ENCODE results near the gene MYO3B. TPM values are rescaled to one million over a fixed set of nuclear protein-coding genes. Genes with fewer than 3 reads are reported as not detected.
A peak's percentile ranks its signal among the peaks of the same experiment; 100 is the strongest.

Gene MYO3B
- polyA plus RNA-seq, 1 of the 3 experiments (the other 2 are of a cell fraction) = not detected

DNA sequence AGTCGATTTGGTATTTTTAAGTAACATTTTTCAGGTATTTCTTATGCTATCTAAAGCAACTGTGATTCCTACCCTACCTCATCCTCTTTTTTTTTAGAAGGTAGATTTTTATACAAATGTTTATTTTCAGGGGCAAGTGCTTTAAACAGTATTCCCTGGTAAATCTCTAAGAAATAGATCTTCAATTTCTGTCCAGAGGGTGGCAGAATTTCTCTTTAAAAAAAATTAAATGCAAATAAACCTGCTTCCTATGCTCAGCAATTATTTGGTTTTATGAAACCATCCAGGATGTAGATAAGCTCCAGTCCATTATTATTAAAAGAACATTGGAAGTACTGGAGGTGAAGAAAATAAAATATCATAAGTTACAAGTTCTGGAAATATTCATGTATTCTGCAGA, 191.9 kb downstream of the MYO3B start:
- no peak overlapping the region for H2AFZ ChIP-seq (ENCODE audit: low read depth)
- no peaks in the 10 kb centered on the region for H3K9me2 ChIP-seq
- no peaks in the 10 kb centered on the region for H3K9me3 ChIP-seq
- CTCF ChIA-PET = interaction anchor here (0.7 to 3.5 kb wide), 23 partner anchors 9 to 1322 kb away, joined by 3 to 69 read pairs (median 4); partner anchors contain the start of gene GAD1
- peak; percentile 11 for DNase-seq
- H3F3A ChIP-seq (replicated peaks; ENCODE audit: insufficient read depth) = no peaks in the 10 kb centered on the region
- peaks cover 15% of the 10 kb centered on the region; the same call in 1 of the 2 replicates for H3K27me3 ChIP-seq (ENCODE audit: insufficient read depth)
- no peak overlapping the region for H3K4me2 ChIP-seq
- H4K20me1 ChIP-seq (ENCODE audit: insufficient read depth) = no peaks in the 10 kb centered on the region
- H3K4me1 ChIP-seq (ENCODE audit: control insufficient read depth in 1 of 2, insufficient read depth in 2 of 2, low read depth in 1 of 2, low read length in 1 of 2) = no peaks in the 10 kb centered on the region
- H3K9ac ChIP-seq = no peak overlapping the region
- no peaks in the 10 kb centered on the region for H3K79me2 ChIP-seq (ENCODE audit: insufficient read depth)
- H3K4me3 ChIP-seq (ENCODE audit: low read depth in 2 of 2, low read length in 1 of 2) = no peak overlapping the region
- WGBS (ENCODE audit: low lambda C conversion rate) = 3% methylated on average over 1 of the region's 1 CpG
- H3K36me3 ChIP-seq (replicated peaks in 1 of 2; ENCODE audit: control insufficient read depth in 1 of 2, insufficient read depth in 2 of 2, low read length in 1 of 2) = no peaks in the 10 kb centered on the region
- no peak overlapping the region for H3K27ac ChIP-seq (ENCODE audit: low read depth in 2 of 2, low read length in 1 of 2)
- POLR2A ChIA-PET = no interaction called here
- TF ChIP-seq FOSL2 (IDR thresholded peaks at IDR 0.05; ENCODE audit: borderline replicate concordance, low read depth) = no peak
- TF ChIP-seq, protein P1, sequence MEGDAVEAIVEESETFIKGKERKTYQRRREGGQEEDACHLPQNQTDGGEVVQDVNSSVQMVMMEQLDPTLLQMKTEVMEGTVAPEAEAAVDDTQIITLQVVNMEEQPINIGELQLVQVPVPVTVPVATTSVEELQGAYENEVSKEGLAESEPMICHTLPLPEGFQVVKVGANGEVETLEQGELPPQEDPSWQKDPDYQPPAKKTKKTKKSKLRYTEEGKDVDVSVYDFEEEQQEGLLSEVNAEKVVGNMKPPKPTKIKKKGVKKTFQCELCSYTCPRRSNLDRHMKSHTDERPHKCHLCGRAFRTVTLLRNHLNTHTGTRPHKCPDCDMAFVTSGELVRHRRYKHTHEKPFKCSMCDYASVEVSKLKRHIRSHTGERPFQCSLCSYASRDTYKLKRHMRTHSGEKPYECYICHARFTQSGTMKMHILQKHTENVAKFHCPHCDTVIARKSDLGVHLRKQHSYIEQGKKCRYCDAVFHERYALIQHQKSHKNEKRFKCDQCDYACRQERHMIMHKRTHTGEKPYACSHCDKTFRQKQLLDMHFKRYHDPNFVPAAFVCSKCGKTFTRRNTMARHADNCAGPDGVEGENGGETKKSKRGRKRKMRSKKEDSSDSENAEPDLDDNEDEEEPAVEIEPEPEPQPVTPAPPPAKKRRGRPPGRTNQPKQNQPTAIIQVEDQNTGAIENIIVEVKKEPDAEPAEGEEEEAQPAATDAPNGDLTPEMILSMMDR (IDR thresholded peaks at IDR 0.05) = peak; percentile 58
- peak; percentile 52; the same call in 1 of the 2 replicates for TF ChIP-seq RAD21 (IDR thresholded peaks at IDR 0.05; ENCODE audit: low read length)

DNA sequence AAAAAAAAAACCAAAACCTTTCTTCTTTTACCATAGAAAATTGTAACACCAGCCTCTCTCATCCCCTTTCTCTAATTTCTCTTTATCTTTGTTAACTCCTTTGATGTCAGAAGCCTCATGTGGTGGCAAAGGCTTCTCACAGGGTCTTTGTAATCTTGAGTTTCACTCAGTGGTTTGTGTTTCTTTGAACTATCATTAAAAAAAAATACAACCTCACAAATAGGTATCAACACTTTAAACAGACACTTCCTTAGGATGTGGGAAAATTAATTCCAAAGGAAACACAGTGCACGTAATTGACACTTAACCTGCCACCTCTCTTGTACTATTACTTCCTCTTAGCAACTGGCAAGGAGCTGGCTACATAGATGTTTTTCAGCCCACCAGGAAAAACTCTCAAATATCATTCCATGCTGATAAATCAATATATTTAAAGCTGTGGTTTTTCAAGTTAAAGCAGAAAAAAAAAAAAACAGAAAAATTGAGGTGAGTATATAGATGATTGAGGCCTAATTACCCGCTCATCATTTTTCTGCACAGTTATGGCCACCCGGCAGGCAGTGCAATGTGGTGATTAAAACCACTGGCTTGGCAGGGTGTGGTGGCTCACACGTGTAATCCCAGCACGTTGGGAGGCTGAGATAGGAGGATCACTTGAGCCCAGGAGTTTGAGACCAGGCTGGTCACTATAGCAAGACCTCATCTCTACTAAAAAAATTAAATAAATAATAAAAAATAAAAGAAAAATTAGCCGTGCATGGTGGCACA, 193.5 kb downstream of the MYO3B start:
- CTCF ChIA-PET = interaction anchor here (1.1 to 3.5 kb wide), 9 partner anchors 8 to 502 kb away, joined by 3 to 69 read pairs (median 11); partner anchors contain the start of gene GAD1
- H3K27me3 ChIP-seq (ENCODE audit: insufficient read depth) = peaks cover 10% of the 10 kb centered on the region; the same call in 1 of the 2 replicates

More for the DNA sequence above, 193.5 kb downstream of the MYO3B start:
- no peak overlapping the region for H3K9ac ChIP-seq
- no peak for DNase-seq
- H4K20me1 ChIP-seq (ENCODE audit: insufficient read depth) = no peaks in the 10 kb centered on the region
- no peaks in the 10 kb centered on the region for H3F3A ChIP-seq (replicated peaks; ENCODE audit: insufficient read depth)
- no peak overlapping the region for H3K4me3 ChIP-seq (ENCODE audit: low read depth in 2 of 2, low read length in 1 of 2)
- no peak overlapping the region for H3K4me2 ChIP-seq
- no peaks in the 10 kb centered on the region for H3K9me3 ChIP-seq
- H3K36me3 ChIP-seq (replicated peaks in 1 of 2; ENCODE audit: control insufficient read depth in 1 of 2, insufficient read depth in 2 of 2, low read length in 1 of 2) = no peaks in the 10 kb centered on the region
- POLR2A ChIA-PET = no interaction called here
- H3K4me1 ChIP-seq (ENCODE audit: control insufficient read depth in 1 of 2, insufficient read depth in 2 of 2, low read depth in 1 of 2, low read length in 1 of 2) = no peaks in the 10 kb centered on the region
- H3K27ac ChIP-seq (ENCODE audit: low read depth in 2 of 2, low read length in 1 of 2) = no peak overlapping the region
- TF ChIP-seq GABPA (IDR thresholded peaks at IDR 0.05; ENCODE audit: low read depth) = no peak
- TF ChIP-seq FOXM1 (IDR thresholded peaks at IDR 0.05; ENCODE audit: low read depth) = no peak
- TF ChIP-seq, protein P2, sequence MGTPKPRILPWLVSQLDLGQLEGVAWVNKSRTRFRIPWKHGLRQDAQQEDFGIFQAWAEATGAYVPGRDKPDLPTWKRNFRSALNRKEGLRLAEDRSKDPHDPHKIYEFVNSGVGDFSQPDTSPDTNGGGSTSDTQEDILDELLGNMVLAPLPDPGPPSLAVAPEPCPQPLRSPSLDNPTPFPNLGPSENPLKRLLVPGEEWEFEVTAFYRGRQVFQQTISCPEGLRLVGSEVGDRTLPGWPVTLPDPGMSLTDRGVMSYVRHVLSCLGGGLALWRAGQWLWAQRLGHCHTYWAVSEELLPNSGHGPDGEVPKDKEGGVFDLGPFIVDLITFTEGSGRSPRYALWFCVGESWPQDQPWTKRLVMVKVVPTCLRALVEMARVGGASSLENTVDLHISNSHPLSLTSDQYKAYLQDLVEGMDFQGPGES (IDR thresholded peaks at IDR 0.05; ENCODE audit: low read depth, low read length) = no peak
- TF ChIP-seq NFIC (IDR thresholded peaks at IDR 0.05; ENCODE audit: borderline replicate concordance) = no peak
- TF ChIP-seq MEF2A (IDR thresholded peaks at IDR 0.05; ENCODE audit: borderline replicate concordance, low read depth) = no peak
- no peak for TF ChIP-seq YY1 (IDR thresholded peaks at IDR 0.05; ENCODE audit: low read depth)
- TF ChIP-seq, protein P3, sequence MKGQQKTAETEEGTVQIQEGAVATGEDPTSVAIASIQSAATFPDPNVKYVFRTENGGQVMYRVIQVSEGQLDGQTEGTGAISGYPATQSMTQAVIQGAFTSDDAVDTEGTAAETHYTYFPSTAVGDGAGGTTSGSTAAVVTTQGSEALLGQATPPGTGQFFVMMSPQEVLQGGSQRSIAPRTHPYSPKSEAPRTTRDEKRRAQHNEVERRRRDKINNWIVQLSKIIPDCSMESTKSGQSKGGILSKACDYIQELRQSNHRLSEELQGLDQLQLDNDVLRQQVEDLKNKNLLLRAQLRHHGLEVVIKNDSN (IDR thresholded peaks at IDR 0.05; ENCODE audit: borderline replicate concordance, low read depth) = no peak
- no peaks in the 10 kb centered on the region for H3K9me2 ChIP-seq
- no peak overlapping the region for H2AFZ ChIP-seq (ENCODE audit: low read depth)
- WGBS (ENCODE audit: low lambda C conversion rate) = 45% methylated on average over 6 of the region's 6 CpGs
- no peaks in the 10 kb centered on the region for H3K79me2 ChIP-seq (ENCODE audit: insufficient read depth)

All from SK-N-SH (cell line).